Stimulated activated CD4-positive, alpha-beta T cell treated with anti-CD3 and anti-CD28 coated beads, Interleukin-4, amount 100 ng/mL, for 1 hour (primary cell): ENCODE measurements around the gene ERC2.
"Not testable (repeated sequence)": the region's sequence is repeated elsewhere in the genome, so short reads cannot be mapped to it uniquely, and the experiment has no call there.

ENCODE experiments used
- DNase-seq: peaks from one replicate; pipeline ENCODE4 v3.0.0-alpha.2; 2020

ERC2 gene

DNA sequence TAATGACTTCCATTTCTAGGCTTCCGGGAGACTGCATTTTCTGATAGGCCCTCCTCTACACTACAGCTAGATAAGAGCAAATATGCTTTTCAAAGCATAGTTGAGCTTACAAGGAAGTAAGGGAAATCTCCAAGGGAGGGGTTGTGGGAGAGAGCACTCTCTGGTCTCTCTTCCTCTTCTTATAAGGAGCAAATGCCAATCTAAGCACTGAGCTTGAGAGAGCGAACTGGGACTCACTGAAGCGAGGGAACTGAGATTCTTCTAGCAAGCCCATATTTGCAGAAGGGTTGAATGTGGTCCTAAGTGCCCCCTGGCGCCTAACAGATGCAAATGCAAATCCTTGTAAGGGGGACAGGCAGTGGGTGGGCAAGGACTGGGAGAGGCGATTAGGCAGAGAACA, 164.8 kb downstream of the ERC2 start:
- DNase-seq: no peak

GRCh38 chr3:56302417-56302816, 165.8 kb downstream of the ERC2 start:
- DNase-seq: no peak

DNA sequence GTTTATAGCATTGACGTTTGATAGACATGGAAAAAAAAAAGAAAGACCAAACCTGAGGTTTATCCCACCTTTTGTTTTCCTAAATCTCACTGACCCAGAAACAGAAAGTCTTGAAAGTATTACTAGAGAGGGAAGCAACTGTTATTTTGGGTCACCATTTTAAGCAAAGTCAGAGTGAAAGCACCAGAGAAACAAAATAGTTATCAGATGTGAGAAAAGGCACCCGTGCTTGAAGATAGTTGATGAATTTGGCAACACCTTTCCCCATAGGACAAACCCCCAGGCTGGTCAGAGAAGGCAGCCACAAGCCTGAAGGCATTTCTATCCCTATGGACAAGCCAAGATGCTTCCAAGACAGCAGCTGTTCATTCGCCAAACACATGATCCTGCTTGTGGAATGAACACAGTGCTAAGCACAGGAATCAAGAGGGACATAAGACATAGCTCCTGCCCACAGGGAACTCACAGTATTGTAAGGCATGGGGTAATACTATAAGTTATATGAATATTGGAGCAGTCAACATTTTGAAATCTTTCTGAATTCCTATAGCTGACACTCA, 170.9 kb downstream of the ERC2 start:
- no peak for DNase-seq

DNA sequence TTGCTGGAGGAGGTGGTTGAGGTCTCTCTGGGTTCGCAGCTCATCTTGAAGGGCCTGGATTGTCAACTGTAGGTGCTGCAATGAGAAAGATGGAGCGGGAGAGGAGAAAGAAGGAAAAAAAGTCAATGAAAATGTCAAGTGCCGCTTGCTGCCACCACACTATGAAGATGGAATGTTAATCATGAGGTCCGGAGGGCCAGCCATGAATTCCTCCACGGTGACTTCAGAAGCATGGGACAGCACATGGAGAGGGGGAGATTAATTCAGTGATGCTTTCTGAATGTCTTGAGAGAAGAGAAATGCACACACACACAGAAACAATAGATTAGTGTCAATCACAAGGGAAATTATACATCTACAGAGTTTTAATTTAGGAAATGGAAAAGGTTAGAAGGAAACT, 171.9 kb downstream of the ERC2 start:
- no peak for DNase-seq

- DNase-seq: no peak
These were observed 173.1 kb downstream of the ERC2 start for GRCh38 chr3:56295161-56295560.

- no peak for DNase-seq
These were observed 174.0 kb downstream of the ERC2 start for GRCh38 chr3:56294286-56294685.

DNA sequence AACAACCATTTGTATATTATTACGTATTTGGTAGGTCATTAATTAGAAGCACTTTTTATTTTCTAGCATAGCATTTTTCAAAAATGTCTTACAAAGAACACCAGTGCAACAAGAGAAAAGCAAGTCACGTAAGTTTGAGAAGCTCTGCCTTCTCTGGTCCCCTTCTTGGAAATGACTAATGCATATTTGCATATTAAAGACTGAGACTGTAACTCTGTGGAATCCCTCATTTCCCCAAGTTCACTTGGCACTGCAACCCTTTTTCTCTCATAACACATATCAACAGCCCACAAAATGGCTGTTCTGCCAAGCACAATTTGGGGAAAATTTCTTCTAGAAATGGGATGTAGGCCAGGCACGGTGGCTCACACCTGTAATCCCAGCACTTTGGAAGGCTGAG, 176.3 kb downstream of the ERC2 start:
- DNase-seq: no peak

DNA sequence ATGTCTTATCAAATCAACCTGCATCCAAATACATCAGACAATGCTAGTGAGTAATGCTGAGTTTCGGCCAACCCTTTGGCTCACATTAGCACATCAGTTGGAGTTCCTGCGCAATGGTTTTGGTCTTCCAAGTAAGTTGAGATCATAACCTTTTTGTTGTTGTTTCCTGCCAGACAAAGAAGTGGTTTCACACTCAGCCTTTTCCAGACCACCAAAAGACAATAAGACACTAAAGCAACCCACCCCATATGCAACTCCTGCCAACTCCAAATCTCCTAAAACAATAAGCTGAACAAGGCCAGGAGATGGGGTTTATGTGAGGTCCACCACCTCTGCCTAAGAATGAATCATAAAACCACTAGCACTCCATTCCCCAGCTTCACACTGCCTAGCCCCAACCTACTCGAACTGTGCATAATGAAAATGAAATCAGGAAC, 177.0 kb downstream of the ERC2 start:
- DNase-seq: no peak

DNA sequence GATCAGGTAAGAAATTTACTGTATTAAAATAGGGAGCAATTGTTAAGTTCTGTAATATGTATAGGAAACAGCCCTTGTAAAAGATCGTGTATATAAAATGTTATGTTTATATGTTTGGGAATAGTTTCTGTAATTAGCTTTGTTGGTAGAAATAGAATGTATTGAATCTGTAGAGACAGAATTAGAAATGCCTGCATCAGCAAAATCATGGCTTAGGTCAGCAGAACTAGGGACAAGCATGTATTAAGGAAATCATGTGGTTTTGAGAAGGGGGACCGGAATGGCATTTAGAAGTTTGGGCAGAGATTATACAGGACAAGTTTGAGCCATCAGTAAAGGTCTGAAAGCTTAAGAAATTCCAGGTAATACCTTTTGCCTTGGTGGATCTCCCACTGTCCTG, 177.9 kb downstream of the ERC2 start:
- no peak for DNase-seq

DNA sequence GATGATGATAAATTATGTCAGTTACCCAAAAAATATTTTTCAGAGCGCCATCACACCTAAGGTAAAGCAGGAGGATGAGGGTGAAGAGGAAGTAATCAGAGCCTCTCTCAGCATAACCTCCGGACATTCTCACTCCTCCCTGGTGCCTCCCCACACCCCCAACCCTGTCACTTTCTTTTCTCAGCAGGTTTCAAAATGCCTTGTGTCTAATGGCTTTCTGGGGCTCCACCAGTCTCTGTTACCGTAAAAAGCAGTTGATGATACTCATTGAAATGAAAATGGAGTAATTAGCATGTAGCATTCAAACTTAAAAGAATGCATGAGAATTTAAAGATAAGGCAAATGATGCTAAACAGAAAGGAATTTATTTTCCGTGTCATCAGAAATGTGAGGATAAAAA, 180.0 kb downstream of the ERC2 start:
- no peak for DNase-seq

DNA sequence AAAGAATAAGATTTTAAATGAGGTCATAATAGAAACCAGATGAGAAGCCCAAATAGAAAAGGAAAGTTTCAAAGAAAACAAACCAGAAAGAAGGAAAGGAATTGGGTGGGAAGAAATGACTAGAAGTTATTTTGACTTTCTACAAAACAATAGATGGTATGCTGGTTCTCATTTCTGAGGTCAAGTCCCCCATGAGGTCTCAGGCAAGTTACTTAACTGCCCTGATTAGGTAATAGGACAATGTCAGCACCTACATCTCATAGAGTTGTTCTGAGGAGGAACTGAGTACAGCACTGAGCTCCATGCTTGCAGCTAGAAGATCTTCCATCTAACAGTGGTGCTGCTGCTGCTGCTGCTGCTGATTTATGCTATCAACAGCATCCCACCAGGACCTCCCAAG, 185.9 kb downstream of the ERC2 start:
- no peak for DNase-seq

DNA sequence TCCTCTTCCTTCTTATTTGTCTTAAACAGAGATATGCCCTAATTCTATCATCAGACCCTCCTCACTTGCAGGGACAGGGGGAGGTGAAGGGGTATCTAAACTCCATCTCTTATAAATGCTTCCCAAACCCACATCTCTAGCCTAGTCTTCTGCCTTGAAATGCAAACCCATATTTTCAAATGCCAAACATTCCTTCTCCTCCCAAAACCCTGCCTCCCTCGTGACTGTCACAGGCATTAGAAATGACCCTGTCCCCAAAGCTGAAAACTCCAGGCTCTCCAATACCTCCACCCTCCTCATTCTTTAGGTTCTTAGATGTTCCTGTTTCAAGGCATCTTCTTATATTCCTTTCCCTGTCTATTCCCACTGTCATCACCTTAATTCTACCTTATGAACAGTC, 191.0 kb downstream of the ERC2 start:
- DNase-seq: no peak

- no peak for DNase-seq
These were observed 193.1 kb downstream of the ERC2 start for GRCh38 chr3:56275120-56275519.

GRCh38 chr3:56269755-56270535, 198.3 kb downstream of the ERC2 start:
- no peak for DNase-seq

DNA sequence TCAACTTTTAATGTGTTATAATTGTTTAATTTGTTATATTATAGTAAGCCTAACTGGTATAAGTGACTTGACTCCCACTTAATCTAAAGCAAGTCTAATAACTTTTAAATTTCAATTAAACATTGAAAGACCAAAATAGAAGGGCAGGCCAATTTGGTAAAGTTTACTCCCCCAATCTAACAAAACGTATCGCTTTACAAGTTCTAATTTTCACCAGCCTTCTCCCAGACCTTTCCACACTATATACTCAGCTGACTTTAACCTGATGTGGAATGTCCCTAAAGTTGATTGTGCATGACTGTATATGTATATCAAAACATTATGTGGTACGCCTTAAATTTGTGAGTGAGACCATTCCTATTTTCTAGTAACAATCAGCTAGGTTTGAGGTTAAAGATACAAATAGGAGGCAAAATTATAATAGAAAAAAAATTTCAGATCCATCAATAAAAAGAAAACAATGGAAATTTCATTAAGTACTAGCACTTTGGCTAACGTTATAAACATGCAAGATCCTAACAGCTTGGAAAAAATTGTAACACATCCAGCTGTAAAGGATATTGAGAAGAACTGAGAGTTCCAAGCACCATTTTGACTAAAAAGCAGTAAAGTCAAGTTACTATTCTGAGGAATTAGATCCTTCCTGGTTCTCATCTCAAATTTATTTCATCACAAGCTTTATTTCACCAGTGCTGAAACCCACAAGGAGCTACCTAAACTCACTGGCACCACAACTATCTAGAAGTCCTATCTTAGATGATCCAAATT, 199.5 kb downstream of the ERC2 start:
- no peak for DNase-seq

GRCh38 chr3:56261852-56262251, 206.4 kb downstream of the ERC2 start:
- DNase-seq: not testable (repeated sequence)

DNA sequence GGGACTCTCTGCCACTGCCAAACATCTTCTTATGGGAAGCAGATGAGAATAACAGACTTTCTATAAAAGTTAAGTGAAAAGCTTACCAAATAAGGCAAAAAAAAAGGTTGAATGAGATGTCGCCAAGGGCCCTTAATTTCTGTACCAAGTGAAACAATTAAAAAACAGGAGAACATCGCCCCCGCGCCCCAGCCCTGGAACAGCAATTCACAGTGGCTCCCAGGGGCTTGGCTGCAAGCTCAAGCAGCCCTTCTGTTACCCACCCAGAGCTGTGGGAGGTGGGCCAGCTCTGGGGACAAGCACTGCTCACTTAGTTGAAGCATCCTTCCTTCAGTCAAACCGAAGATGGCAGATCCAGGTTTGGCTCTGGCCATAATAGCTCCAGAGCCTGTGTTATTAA, 208.0 kb downstream of the ERC2 start:
- DNase-seq: no peak

- DNase-seq: no peak
These were observed 210.4 kb downstream of the ERC2 start for GRCh38 chr3:56257826-56258225.

DNA sequence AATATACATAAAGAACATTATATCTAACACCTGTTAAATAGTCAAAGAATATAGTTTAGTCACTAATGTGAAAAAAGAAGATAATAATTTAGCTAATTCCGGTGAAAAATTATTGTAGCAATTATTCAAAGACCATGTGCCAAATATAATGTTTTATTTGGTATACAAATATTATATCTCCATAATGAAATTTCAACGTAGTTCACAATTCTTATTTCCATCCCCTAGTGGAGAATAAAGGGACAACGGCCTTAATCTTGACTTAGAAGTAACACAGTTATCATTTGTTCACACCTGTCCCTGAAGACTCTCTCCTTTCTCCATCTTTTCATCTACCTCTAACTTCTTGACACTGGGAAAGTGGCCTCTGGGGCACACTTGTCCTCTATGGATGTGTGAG, 213.4 kb downstream of the ERC2 start:
- no peak for DNase-seq

- no peak for DNase-seq
These were observed 214.2 kb downstream of the ERC2 start for GRCh38 chr3:56253941-56254665.

DNA sequence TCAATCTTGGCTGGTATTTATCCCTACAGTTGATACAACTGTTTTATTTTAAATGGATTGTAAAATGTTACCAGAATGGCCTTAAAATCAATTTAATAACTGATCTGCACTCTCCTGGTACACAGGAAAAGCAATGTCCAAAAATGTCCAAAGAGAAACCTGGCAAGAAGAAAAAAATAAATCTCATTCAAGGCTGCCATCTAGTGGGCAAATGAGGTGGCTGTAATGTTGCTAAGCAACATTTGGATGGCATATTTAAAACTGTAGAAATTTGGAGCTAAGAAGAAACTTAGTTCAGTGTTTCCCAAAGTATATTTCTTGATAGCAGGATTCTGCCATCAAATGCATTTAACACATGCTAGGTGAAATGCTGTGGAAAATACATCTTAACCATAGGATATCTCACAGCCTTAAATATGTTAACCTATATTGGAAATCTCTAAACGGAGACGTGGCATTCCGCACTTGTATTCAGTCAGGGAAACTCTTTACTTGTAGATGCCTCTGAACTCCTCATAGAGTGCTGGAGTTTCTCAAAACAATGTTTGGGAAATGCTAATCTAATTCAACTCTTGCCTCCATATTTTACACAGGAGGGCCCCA, 216.8 kb downstream of the ERC2 start:
- no peak for DNase-seq

DNA sequence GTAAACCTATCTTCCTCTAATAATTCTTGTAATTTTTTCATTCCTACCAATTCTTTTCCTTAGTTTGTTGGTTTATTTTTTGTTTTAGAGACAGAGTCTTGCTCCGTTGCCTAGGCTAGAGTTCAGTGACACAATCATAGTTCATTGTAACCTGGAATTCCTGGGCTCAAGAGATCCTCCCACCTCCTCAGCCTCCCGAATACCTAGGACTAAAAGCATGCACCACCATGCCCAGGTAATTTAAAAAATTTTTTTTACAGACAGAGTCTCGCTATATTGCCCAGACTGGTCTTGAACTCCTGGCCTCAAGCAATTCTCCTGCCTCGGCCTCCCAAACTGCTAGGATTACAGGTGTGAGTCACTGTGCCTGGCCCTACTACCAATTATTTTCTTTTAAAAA, 220.2 kb downstream of the ERC2 start:
- no peak for DNase-seq

GRCh38 chr3:56238299-56238698, 230.0 kb downstream of the ERC2 start:
- no peak for DNase-seq
